Measurements from ENCODE around the gene ATP8A1.
A peak's percentile ranks its signal among the peaks of the same experiment; 100 is the strongest.
"Not testable (repeated sequence)": the region's sequence is repeated elsewhere in the genome, so short reads cannot be mapped to it uniquely, and the experiment has no call there.

The ATP8A1 gene

GRCh38 chr4:42655921-42656678, 805 bp downstream of the ATP8A1 start:
- TF ChIP-seq CTCF (IDR thresholded peaks at IDR 0.05; ENCODE audit: poor library complexity, severe bottlenecking), result no peak
- Histone ChIP-seq H3K9me3 (ENCODE audit: severe bottlenecking) (no peaks in the 10 kb centered on the region), H3K27me3 (ENCODE audit: insufficient read depth, poor library complexity, severe bottlenecking) (peaks cover 6% of the 10 kb centered on the region), H3K27ac (ENCODE audit: poor library complexity, severe bottlenecking) (no peak overlapping the region), H3K4me1 (ENCODE audit: insufficient read depth, poor library complexity, severe bottlenecking) (peaks cover 17% of the 10 kb centered on the region), H3K4me3 (ENCODE audit: severe bottlenecking) (peak overlapping the region; percentile 41), H3K36me3 (ENCODE audit: low read depth) (no peaks in the 10 kb centered on the region)
- DNase-seq (ENCODE audit: low spot score) (no peak), ATAC-seq (ENCODE audit: low read depth) (no peak)

- no peaks in the 10 kb centered on the region for H3K36me3 ChIP-seq (ENCODE audit: low read depth)
- DNase-seq (ENCODE audit: low spot score) (no peak), ATAC-seq (ENCODE audit: low read depth) (no peak)
- peaks cover 6% of the 10 kb centered on the region for H3K27me3 ChIP-seq (ENCODE audit: insufficient read depth, poor library complexity, severe bottlenecking)
- H3K4me3 ChIP-seq (ENCODE audit: severe bottlenecking), result no peak overlapping the region
- H3K9me3 ChIP-seq (ENCODE audit: severe bottlenecking), result no peaks in the 10 kb centered on the region
- H3K4me1 ChIP-seq (ENCODE audit: insufficient read depth, poor library complexity, severe bottlenecking), result peaks cover 17% of the 10 kb centered on the region
- no peak for TF ChIP-seq CTCF (IDR thresholded peaks at IDR 0.05; ENCODE audit: poor library complexity, severe bottlenecking)
- H3K27ac ChIP-seq (ENCODE audit: poor library complexity, severe bottlenecking), result no peak overlapping the region
Measured at GRCh38 chr4:42655269-42655637, 1.7 kb downstream of the ATP8A1 start.

- Histone ChIP-seq H3K9me3 (ENCODE audit: severe bottlenecking) (no peaks in the 10 kb centered on the region), H3K4me1 (ENCODE audit: insufficient read depth, poor library complexity, severe bottlenecking) (peaks cover 17% of the 10 kb centered on the region), H3K27ac (ENCODE audit: poor library complexity, severe bottlenecking) (no peak overlapping the region), H3K27me3 (ENCODE audit: insufficient read depth, poor library complexity, severe bottlenecking) (peaks cover 6% of the 10 kb centered on the region), H3K4me3 (ENCODE audit: severe bottlenecking) (no peak overlapping the region), H3K36me3 (ENCODE audit: low read depth) (no peaks in the 10 kb centered on the region)
- ATAC-seq (ENCODE audit: low read depth), result peak; percentile 56
- DNase-seq (ENCODE audit: low spot score), result no peak
- TF ChIP-seq CTCF (IDR thresholded peaks at IDR 0.05; ENCODE audit: poor library complexity, severe bottlenecking), result peak; percentile 17
Measured at GRCh38 chr4:42654631-42655268, 2.2 kb downstream of the ATP8A1 start.

- ATAC-seq (ENCODE audit: low read depth), result peak; percentile 41
- Histone ChIP-seq H3K27me3 (ENCODE audit: insufficient read depth, poor library complexity, severe bottlenecking) (peaks cover 6% of the 10 kb centered on the region), H3K4me1 (ENCODE audit: insufficient read depth, poor library complexity, severe bottlenecking) (peaks cover 17% of the 10 kb centered on the region), H3K9me3 (ENCODE audit: severe bottlenecking) (no peaks in the 10 kb centered on the region), H3K4me3 (ENCODE audit: severe bottlenecking) (no peak overlapping the region), H3K27ac (ENCODE audit: poor library complexity, severe bottlenecking) (no peak overlapping the region), H3K36me3 (ENCODE audit: low read depth) (no peaks in the 10 kb centered on the region)
- TF ChIP-seq CTCF (IDR thresholded peaks at IDR 0.05; ENCODE audit: poor library complexity, severe bottlenecking), result no peak
- no peak for DNase-seq (ENCODE audit: low spot score)
Measured at GRCh38 chr4:42653626-42654560, 3.0 kb downstream of the ATP8A1 start.

DNA sequence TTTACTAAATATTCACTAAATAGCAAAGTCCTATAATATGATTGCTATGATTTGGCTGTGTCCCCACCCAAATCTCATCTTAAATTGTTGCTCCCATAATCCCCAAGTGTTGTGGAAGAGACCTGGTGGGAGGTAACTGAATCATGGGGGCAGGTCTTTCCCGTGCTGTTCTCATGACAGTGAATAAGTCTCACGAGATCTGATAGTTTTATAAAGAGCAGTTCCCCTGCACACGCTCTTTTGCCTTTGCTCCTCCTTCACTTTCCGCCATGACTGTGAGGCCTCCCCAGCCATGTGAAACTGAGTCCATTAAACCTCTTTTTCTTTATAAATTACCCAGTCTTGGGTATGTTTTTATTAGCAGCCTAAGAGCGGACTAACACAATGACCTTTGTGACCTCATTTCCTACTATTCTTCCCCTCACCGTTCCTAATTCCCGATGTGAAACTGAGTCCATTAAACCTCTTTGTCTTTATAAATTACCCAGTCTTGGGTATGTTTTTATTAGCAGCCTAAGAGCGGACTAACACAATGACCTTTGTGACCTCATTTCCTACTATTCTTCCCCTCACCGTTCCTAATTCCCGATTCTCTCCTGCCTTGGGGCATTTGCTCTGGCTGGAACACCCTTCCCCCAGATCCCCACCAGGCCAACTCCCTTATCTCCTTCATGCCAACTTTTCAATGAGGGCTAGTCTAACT, 4.2 kb downstream of the ATP8A1 start:
- not testable (repeated sequence) for H3K4me3 ChIP-seq (ENCODE audit: severe bottlenecking); ATAC-seq (ENCODE audit: low read depth); H3K9me3 ChIP-seq (ENCODE audit: severe bottlenecking); H3K27ac ChIP-seq (ENCODE audit: poor library complexity, severe bottlenecking); DNase-seq (ENCODE audit: low spot score); H3K27me3 ChIP-seq (ENCODE audit: insufficient read depth, poor library complexity, severe bottlenecking); H3K36me3 ChIP-seq (ENCODE audit: low read depth)
- peaks cover 17% of the 10 kb centered on the region for H3K4me1 ChIP-seq (ENCODE audit: insufficient read depth, poor library complexity, severe bottlenecking)
